HG03575 (cell line): ENCODE measurements around the gene RASAL1.

ENCODE experiments used
- ATAC-seq: cut with Tn5 transposase; IDR thresholded peaks from one replicate; pipeline ENCODE4 v1.9.1; 2021; ENCODE audit not compliant: unreplicated experiment, insufficient number of reproducible peaks, low FRiP score; ENCODE audit errors: extremely low read depth

Gene RASAL1

GRCh38 chr12:113102811-113103210, 32.8 kb downstream of the RASAL1 start:
- no peak for ATAC-seq

- no peak for ATAC-seq
These were observed 33.8 kb downstream of the RASAL1 start for GRCh38 chr12:113101751-113102150.

- no peak for ATAC-seq
These were observed 35.8 kb downstream of the RASAL1 start for GRCh38 chr12:113099764-113100163.

- no peak for ATAC-seq
These were observed 36.2 kb downstream of the RASAL1 start for GRCh38 chr12:113099364-113099763.

- ATAC-seq: no peak
These were observed 37.0 kb downstream of the RASAL1 start for GRCh38 chr12:113098441-113099028.

- no peak for ATAC-seq
These were observed 37.7 kb downstream of the RASAL1 start for GRCh38 chr12:113097716-113098440.

GRCh38 chr12:113096675-113097461, 38.7 kb downstream of the RASAL1 start:
- no peak for ATAC-seq

GRCh38 chr12:113095405-113095804, 40.2 kb downstream of the RASAL1 start:
- no peak for ATAC-seq

GRCh38 chr12:113094738-113095137, 40.8 kb downstream of the RASAL1 start:
- ATAC-seq: no peak

- ATAC-seq: no peak
These were observed 42.0 kb downstream of the RASAL1 start for GRCh38 chr12:113093409-113094101.

GRCh38 chr12:113092607-113093408, 42.8 kb downstream of the RASAL1 start:
- ATAC-seq: no peak

GRCh38 chr12:113091506-113091905, 44.1 kb downstream of the RASAL1 start:
- no peak for ATAC-seq

- ATAC-seq: no peak
These were observed 44.8 kb downstream of the RASAL1 start for GRCh38 chr12:113090740-113091139.

GRCh38 chr12:113089839-113090238, 45.7 kb downstream of the RASAL1 start:
- no peak for ATAC-seq

- no peak for ATAC-seq
These were observed 46.4 kb downstream of the RASAL1 start for GRCh38 chr12:113088971-113089756.

GRCh38 chr12:113088037-113088436, 47.5 kb downstream of the RASAL1 start:
- no peak for ATAC-seq

GRCh38 chr12:113087193-113087592, 48.4 kb downstream of the RASAL1 start:
- no peak for ATAC-seq
